ENCODE measurements around the gene RAB43.

DNA sequence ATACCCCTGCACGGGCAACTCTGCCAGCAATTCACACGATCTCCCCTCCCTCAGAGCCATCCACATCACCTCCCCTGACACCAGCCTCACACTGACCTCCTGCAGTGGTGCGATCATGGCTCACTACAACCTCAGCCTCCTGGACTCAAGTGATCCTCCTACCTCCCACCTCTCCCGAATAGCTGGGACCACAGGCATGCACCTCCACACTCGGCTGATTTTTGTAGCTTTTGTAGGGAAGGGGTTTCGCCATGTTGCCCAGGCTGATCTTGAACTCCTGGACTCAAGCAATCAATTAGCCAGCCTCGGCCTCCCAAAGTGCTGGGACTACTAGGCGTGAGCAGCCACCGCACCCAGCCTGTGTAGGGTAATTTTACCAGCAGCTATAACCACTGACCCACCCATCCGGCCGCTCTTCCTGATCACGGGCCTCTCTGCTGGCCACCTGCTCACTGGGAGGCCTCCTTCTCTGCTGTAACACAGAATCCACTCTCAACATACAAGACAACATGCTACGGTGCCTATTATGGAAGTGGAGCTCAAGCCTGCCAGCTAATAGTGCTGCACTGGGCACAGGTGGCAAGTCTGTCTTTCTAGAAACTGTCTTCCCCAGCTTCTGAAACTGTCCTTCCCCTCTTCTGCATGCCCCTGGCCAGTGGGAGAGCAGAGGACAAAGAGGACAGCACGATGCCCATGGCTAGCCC lies 56.4 kb downstream of the RAB43 start:
- TF ChIP-seq SMC3 (IDR thresholded peaks at IDR 0.05; ENCODE audit: low read depth, low read length) (no peak), RAD21 (IDR thresholded peaks at IDR 0.05; ENCODE audit: low read length) (no peak), FOSL2 (IDR thresholded peaks at IDR 0.05; ENCODE audit: borderline replicate concordance, low read depth) (no peak), EP300 (IDR thresholded peaks at IDR 0.05; ENCODE audit: borderline replicate concordance in 1 of 2, low read depth in 1 of 2, low read length in 1 of 2) (no peak), GABPA (IDR thresholded peaks at IDR 0.05; ENCODE audit: low read depth) (no peak), NFIC (IDR thresholded peaks at IDR 0.05; ENCODE audit: borderline replicate concordance) (no peak), JUND (IDR thresholded peaks at IDR 0.05) (no peak)
- TF ChIP-seq, protein P1, sequence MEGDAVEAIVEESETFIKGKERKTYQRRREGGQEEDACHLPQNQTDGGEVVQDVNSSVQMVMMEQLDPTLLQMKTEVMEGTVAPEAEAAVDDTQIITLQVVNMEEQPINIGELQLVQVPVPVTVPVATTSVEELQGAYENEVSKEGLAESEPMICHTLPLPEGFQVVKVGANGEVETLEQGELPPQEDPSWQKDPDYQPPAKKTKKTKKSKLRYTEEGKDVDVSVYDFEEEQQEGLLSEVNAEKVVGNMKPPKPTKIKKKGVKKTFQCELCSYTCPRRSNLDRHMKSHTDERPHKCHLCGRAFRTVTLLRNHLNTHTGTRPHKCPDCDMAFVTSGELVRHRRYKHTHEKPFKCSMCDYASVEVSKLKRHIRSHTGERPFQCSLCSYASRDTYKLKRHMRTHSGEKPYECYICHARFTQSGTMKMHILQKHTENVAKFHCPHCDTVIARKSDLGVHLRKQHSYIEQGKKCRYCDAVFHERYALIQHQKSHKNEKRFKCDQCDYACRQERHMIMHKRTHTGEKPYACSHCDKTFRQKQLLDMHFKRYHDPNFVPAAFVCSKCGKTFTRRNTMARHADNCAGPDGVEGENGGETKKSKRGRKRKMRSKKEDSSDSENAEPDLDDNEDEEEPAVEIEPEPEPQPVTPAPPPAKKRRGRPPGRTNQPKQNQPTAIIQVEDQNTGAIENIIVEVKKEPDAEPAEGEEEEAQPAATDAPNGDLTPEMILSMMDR (IDR thresholded peaks at IDR 0.05): no peak
- TF ChIP-seq, protein P2, sequence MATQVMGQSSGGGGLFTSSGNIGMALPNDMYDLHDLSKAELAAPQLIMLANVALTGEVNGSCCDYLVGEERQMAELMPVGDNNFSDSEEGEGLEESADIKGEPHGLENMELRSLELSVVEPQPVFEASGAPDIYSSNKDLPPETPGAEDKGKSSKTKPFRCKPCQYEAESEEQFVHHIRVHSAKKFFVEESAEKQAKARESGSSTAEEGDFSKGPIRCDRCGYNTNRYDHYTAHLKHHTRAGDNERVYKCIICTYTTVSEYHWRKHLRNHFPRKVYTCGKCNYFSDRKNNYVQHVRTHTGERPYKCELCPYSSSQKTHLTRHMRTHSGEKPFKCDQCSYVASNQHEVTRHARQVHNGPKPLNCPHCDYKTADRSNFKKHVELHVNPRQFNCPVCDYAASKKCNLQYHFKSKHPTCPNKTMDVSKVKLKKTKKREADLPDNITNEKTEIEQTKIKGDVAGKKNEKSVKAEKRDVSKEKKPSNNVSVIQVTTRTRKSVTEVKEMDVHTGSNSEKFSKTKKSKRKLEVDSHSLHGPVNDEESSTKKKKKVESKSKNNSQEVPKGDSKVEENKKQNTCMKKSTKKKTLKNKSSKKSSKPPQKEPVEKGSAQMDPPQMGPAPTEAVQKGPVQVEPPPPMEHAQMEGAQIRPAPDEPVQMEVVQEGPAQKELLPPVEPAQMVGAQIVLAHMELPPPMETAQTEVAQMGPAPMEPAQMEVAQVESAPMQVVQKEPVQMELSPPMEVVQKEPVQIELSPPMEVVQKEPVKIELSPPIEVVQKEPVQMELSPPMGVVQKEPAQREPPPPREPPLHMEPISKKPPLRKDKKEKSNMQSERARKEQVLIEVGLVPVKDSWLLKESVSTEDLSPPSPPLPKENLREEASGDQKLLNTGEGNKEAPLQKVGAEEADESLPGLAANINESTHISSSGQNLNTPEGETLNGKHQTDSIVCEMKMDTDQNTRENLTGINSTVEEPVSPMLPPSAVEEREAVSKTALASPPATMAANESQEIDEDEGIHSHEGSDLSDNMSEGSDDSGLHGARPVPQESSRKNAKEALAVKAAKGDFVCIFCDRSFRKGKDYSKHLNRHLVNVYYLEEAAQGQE (IDR thresholded peaks at IDR 0.05; ENCODE audit: low read depth, low read length): no peak
- TF ChIP-seq, protein P3, sequence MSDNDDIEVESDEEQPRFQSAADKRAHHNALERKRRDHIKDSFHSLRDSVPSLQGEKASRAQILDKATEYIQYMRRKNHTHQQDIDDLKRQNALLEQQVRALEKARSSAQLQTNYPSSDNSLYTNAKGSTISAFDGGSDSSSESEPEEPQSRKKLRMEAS (IDR thresholded peaks at IDR 0.05; ENCODE audit: low read depth): no peak
- TF ChIP-seq, protein P4, sequence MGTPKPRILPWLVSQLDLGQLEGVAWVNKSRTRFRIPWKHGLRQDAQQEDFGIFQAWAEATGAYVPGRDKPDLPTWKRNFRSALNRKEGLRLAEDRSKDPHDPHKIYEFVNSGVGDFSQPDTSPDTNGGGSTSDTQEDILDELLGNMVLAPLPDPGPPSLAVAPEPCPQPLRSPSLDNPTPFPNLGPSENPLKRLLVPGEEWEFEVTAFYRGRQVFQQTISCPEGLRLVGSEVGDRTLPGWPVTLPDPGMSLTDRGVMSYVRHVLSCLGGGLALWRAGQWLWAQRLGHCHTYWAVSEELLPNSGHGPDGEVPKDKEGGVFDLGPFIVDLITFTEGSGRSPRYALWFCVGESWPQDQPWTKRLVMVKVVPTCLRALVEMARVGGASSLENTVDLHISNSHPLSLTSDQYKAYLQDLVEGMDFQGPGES (IDR thresholded peaks at IDR 0.05; ENCODE audit: low read depth, low read length): no peak
